Uterus (tissue), 2 donors: ENCODE measurements around the gene GNA12.

ENCODE experiments used
- POLR2A ChIP-seq, 2 donors: fragments of 450-650 bp; IDR thresholded peaks; one replicate each; pipeline ENCODE4 v1.6.1; 2016; ENCODE audit warnings: antibody characterized with exemption in 2 of 2, mild to moderate bottlenecking in 1 of 2, moderate library complexity in 1 of 2
- TF ChIP-seq, protein P1 (sequence below), 4 experiments: fragments of 200-600 bp in 2 of 4; fragments of 450-650 bp in 2 of 4; sonication (generic) in 2 of 4; IDR thresholded peaks; one replicate each; pipeline ENCODE4 v1.5.1; 2016 to 2019; ENCODE audit warnings: antibody characterized with exemption in 4 of 4, mild to moderate bottlenecking in 2 of 4, moderate library complexity in 1 of 4

DNA sequence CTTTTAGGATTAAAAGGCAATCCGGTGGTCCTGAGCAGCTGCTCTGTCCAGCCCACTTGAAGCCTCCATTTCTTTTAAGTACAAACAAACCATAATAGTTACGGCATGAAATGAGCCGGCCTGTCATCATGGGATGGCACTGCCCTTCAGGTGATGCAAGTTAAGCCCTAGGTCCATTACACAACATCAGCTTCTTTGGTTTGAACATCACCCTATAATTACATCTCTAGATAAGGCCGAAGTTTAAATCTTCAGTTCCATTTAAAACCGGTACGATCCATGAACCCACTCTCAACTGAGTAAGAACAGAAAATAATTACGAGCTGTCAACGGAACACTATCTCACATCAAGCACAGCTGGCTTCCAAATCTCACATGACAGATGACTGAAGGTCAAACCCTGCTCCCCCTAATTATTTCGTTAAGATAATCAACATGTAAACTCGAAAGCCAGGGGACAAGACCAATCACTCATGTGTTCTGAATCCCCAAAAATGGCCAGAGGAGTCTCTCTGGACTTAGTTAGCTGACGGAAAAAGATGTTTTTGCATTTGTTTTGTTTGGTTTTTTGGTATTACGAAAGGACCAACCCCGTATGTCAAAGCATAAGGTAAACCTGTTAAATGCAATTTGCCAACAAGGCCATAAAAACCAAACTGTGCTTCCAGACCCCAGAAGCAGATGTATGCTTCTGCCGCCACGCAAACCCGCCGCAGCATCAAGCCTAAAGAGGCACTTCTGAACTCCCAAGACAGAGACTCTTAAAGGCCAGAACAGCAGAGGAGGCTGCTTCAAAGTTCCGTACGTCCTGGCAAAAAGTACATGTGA, 10.8 kb downstream of the GNA12 start:
- TF ChIP-seq, protein P1, sequence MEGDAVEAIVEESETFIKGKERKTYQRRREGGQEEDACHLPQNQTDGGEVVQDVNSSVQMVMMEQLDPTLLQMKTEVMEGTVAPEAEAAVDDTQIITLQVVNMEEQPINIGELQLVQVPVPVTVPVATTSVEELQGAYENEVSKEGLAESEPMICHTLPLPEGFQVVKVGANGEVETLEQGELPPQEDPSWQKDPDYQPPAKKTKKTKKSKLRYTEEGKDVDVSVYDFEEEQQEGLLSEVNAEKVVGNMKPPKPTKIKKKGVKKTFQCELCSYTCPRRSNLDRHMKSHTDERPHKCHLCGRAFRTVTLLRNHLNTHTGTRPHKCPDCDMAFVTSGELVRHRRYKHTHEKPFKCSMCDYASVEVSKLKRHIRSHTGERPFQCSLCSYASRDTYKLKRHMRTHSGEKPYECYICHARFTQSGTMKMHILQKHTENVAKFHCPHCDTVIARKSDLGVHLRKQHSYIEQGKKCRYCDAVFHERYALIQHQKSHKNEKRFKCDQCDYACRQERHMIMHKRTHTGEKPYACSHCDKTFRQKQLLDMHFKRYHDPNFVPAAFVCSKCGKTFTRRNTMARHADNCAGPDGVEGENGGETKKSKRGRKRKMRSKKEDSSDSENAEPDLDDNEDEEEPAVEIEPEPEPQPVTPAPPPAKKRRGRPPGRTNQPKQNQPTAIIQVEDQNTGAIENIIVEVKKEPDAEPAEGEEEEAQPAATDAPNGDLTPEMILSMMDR (IDR thresholded peaks at IDR 0.05), result no peak
- TF ChIP-seq POLR2A (IDR thresholded peaks at IDR 0.05), result no peak
